ENCODE data around the gene THAP12.

DNA sequence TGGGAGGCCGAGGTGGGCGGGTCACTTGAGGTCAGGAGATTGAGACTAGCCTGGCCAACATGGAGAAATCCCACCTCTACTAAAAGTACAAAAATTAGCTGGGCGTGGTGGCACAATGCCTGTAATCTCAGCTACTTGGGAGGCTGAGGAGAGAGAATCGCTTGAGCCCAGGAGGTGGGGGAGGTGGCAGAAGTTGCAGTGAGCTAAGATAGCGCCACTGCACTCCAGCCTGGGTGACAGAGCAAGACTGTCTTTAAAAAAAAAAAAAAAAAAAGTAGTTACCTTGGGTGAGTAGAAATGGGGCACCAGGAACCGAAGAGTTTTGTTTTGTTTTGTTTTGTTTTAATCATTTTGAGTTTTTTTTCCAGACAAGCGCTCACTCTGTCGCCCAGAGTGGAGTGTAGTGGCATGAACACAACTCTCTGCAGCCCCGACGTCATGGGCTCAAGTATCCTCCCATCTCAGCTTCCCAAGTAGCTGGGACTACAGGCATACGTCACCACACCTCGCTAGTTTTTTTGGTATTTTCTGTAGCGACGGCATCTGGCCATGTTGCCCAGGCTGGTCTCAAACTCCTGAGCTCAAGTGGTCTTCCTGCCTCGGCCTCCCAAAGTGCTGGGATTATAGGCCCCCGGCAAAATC, 15.8 kb downstream of the THAP12 start:
- TF ChIP-seq, protein P1, sequence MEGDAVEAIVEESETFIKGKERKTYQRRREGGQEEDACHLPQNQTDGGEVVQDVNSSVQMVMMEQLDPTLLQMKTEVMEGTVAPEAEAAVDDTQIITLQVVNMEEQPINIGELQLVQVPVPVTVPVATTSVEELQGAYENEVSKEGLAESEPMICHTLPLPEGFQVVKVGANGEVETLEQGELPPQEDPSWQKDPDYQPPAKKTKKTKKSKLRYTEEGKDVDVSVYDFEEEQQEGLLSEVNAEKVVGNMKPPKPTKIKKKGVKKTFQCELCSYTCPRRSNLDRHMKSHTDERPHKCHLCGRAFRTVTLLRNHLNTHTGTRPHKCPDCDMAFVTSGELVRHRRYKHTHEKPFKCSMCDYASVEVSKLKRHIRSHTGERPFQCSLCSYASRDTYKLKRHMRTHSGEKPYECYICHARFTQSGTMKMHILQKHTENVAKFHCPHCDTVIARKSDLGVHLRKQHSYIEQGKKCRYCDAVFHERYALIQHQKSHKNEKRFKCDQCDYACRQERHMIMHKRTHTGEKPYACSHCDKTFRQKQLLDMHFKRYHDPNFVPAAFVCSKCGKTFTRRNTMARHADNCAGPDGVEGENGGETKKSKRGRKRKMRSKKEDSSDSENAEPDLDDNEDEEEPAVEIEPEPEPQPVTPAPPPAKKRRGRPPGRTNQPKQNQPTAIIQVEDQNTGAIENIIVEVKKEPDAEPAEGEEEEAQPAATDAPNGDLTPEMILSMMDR (IDR thresholded peaks at IDR 0.05) = no peak
- no peak for TF ChIP-seq POLR2A (IDR thresholded peaks at IDR 0.05)
